Measurements from ENCODE around the gene TXNRD1.
"Not testable (repeated sequence)": the region's sequence is repeated elsewhere in the genome, so short reads cannot be mapped to it uniquely, and the experiment has no call there.

The TXNRD1 gene

DNA sequence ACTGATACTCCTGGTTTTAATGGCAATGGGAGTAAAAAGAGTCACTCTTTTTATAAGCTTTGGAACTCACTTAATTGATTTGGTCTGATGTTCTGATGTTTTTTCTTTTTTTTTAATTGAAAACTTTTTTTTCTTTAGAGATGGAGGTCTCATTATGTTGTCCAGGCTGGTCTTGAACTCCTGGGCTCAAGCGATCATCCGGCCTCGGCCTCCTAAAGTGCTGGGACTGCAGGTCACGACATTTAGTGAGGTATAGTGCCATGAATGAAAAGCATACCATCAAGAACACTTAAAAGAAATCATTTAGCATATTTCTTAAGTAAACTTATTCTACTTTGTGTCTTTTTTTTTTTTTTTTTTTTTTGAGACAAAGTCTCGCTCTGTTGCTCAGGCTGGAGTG, 75.3 kb downstream of the TXNRD1 start:
- H3K4me1 ChIP-seq: no peaks in the 10 kb centered on the region
- H3K9ac ChIP-seq: no peak overlapping the region
- H3K79me2 ChIP-seq: peaks cover 28% of the 10 kb centered on the region
- no peak overlapping the region for H3K4me2 ChIP-seq (ENCODE audit: low read length)
- H3K36me3 ChIP-seq (ENCODE audit: control insufficient read depth, insufficient read depth, low read length): no peaks in the 10 kb centered on the region
- no peak overlapping the region for H3K27ac ChIP-seq
- H3K4me3 ChIP-seq (ENCODE audit: low read depth, low read length): no peak overlapping the region
- no peaks in the 10 kb centered on the region for H3K27me3 ChIP-seq (ENCODE audit: control insufficient read depth, insufficient read depth, low read length)
- H3K9me3 ChIP-seq (ENCODE audit: control insufficient read depth, low read length): no peaks in the 10 kb centered on the region
- no peak overlapping the region for H2AFZ ChIP-seq
- TF ChIP-seq, protein P1, sequence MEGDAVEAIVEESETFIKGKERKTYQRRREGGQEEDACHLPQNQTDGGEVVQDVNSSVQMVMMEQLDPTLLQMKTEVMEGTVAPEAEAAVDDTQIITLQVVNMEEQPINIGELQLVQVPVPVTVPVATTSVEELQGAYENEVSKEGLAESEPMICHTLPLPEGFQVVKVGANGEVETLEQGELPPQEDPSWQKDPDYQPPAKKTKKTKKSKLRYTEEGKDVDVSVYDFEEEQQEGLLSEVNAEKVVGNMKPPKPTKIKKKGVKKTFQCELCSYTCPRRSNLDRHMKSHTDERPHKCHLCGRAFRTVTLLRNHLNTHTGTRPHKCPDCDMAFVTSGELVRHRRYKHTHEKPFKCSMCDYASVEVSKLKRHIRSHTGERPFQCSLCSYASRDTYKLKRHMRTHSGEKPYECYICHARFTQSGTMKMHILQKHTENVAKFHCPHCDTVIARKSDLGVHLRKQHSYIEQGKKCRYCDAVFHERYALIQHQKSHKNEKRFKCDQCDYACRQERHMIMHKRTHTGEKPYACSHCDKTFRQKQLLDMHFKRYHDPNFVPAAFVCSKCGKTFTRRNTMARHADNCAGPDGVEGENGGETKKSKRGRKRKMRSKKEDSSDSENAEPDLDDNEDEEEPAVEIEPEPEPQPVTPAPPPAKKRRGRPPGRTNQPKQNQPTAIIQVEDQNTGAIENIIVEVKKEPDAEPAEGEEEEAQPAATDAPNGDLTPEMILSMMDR (IDR thresholded peaks at IDR 0.05): no peak

- H3K9ac ChIP-seq: no peak overlapping the region
- no peaks in the 10 kb centered on the region for H3K27me3 ChIP-seq (ENCODE audit: control insufficient read depth, insufficient read depth, low read length)
- no peaks in the 10 kb centered on the region for H3K9me3 ChIP-seq (ENCODE audit: control insufficient read depth, low read length)
- H3K4me2 ChIP-seq (ENCODE audit: low read length): no peak overlapping the region
- TF ChIP-seq, protein P1 (IDR thresholded peaks at IDR 0.05): no peak
- H3K36me3 ChIP-seq (ENCODE audit: control insufficient read depth, insufficient read depth, low read length): no peaks in the 10 kb centered on the region
- peaks cover 38% of the 10 kb centered on the region for H3K79me2 ChIP-seq
- no peaks in the 10 kb centered on the region for H3K4me1 ChIP-seq
- H3K27ac ChIP-seq: no peak overlapping the region
- H2AFZ ChIP-seq: no peak overlapping the region
- no peak overlapping the region for H3K4me3 ChIP-seq (ENCODE audit: low read depth, low read length)
These were observed 76.4 kb downstream of the TXNRD1 start for GRCh38 chr12:104291867-104292524.

- H3K9ac ChIP-seq: no peak overlapping the region
- no peaks in the 10 kb centered on the region for H3K9me3 ChIP-seq (ENCODE audit: control insufficient read depth, low read length)
- TF ChIP-seq, protein P1 (IDR thresholded peaks at IDR 0.05): no peak
- H2AFZ ChIP-seq: no peak overlapping the region
- no peaks in the 10 kb centered on the region for H3K27me3 ChIP-seq (ENCODE audit: control insufficient read depth, insufficient read depth, low read length)
- H3K4me3 ChIP-seq (ENCODE audit: low read depth, low read length): no peak overlapping the region
- H3K27ac ChIP-seq: no peak overlapping the region
- H3K36me3 ChIP-seq (ENCODE audit: control insufficient read depth, insufficient read depth, low read length): no peaks in the 10 kb centered on the region
- no peaks in the 10 kb centered on the region for H3K4me1 ChIP-seq
- peaks cover 38% of the 10 kb centered on the region for H3K79me2 ChIP-seq
- no peak overlapping the region for H3K4me2 ChIP-seq (ENCODE audit: low read length)
These were observed 77.6 kb downstream of the TXNRD1 start for GRCh38 chr12:104292872-104293794.

- H3K4me3 ChIP-seq (ENCODE audit: low read depth, low read length); H3K9me3 ChIP-seq (ENCODE audit: control insufficient read depth, low read length); H3K36me3 ChIP-seq (ENCODE audit: control insufficient read depth, insufficient read depth, low read length); H3K4me2 ChIP-seq (ENCODE audit: low read length); H3K27me3 ChIP-seq (ENCODE audit: control insufficient read depth, insufficient read depth, low read length); H3K4me1 ChIP-seq; H2AFZ ChIP-seq; H3K9ac ChIP-seq; H3K27ac ChIP-seq: not testable (repeated sequence)
- peaks cover 36% of the 10 kb centered on the region for H3K79me2 ChIP-seq
These were observed 78.7 kb downstream of the TXNRD1 start for GRCh38 chr12:104294158-104294859.

Measured in parathyroid adenoma (tissue), 2 donors.